Sigmoid colon (tissue), 7 donors: ENCODE measurements around the gene SLC45A2. TPM values are rescaled to one million over a fixed set of nuclear protein-coding genes. Genes with fewer than 3 reads are reported as not detected.

Experiments used
- DNase-seq: peaks from one replicate; pipeline ENCODE4 v3.0.0-alpha.2; 2019
- H3K27ac ChIP-seq, 4 donors: fragments of 200-600 bp; sonication (generic); one replicate each; pipeline ENCODE4 v1.5.1; 2016 to 2019; ENCODE audit warnings: mild to moderate bottlenecking in 1 of 4
- H3K27me3 ChIP-seq, 3 donors: fragments of 200-600 bp; sonication (generic); one replicate each; pipeline ENCODE4 v1.5.1; 2019; ENCODE audit warnings: mild to moderate bottlenecking in 1 of 3
- H3K36me3 ChIP-seq, 4 donors: fragments of 200-600 bp; sonication (generic); one replicate each; pipeline ENCODE4 v1.5.1; 2016 to 2019
- H3K4me1 ChIP-seq, 4 donors: fragments of 200-600 bp; sonication (generic); one replicate each; pipeline ENCODE4 v1.5.1; 2017 to 2019
- H3K4me3 ChIP-seq, 4 donors: fragments of 200-600 bp; sonication (generic); one replicate each; pipeline ENCODE4 v1.5.1; 2017 to 2019; ENCODE audit warnings: mild to moderate bottlenecking in 2 of 4, moderate library complexity in 1 of 4
- H3K9me3 ChIP-seq, 4 donors: fragments of 200-600 bp in 3 of 4; sonication (generic) in 3 of 4; one replicate each; pipeline versions ENCODE4 v1.5.1 to v1.6.1; 2013 to 2019
- CTCF ChIP-seq, 4 experiments: fragments of 450-650 bp in 3 of 4; fragments of 200-600 bp in 1 of 4; IDR thresholded peaks; one replicate each; pipeline ENCODE4 v1.5.1; 2016 to 2019; ENCODE audit warnings: antibody characterized with exemption in 4 of 4, mild to moderate bottlenecking in 3 of 4, moderate library complexity in 2 of 4
- EP300 ChIP-seq, 4 donors: sonication (generic); formaldehyde crosslinking; IDR thresholded peaks; one replicate each; pipeline ENCODE4 v1.6.1; 2017; ENCODE audit warnings: antibody characterized with exemption in 4 of 4
- POLR2A ChIP-seq, 2 donors: fragments of 450-650 bp; IDR thresholded peaks; one replicate each; pipeline ENCODE4 v1.6.1; 2016; ENCODE audit warnings: antibody characterized with exemption in 2 of 2, mild to moderate bottlenecking in 2 of 2, moderate library complexity in 2 of 2
- POLR2AphosphoS5 ChIP-seq, 4 donors: sonication (generic); formaldehyde crosslinking; IDR thresholded peaks; one replicate each; pipeline ENCODE4 v1.6.1; 2017; ENCODE audit warnings: antibody characterized with exemption in 4 of 4
- WGBS, 2 donors: extraction: QIAGEN DNeasy Blood & Tissue Kit; methylation state at CpG; one replicate each; pipeline ENCODE4 v1.1.7; 2013; 5-methylcytosine and 5-hydroxymethylcytosine counted together
- intact Hi-C: fragments of 100-400 bp; cut with DNase I; formaldehyde crosslinking; loops from one replicate; pipeline ENCODE4 v1.15.1; 2023
- polyA plus RNA-seq, 3 donors: library from polyadenylated mRNA; stranded (reverse); fragments of 200-250 nt; gene quantifications; one replicate each; pipeline ENCODE4 v1.2.3, GENCODE V29; 2013
- total RNA-seq, 4 donors: library from RNA; depleted of rRNA; stranded (reverse); fragments of >200 nt; gene quantifications; one replicate each; pipeline ENCODE4 v1.1.0, GENCODE V29; 2016
- donor health status: healthy with polysubstance abuse.
- donor health status: Bipolar disorder and iron deficiency.
- donor health status: healthy.

The SLC45A2 gene
- total and polyA plus RNA-seq, 7 donors: 0.03 to 0.27 TPM; not detected in 5

- no peaks in the 10 kb centered on the region for H3K36me3 ChIP-seq
- H3K27me3 ChIP-seq: peaks cover 0 to 11% (median 5%) of the 10 kb centered on the region in 3 donors
- intact Hi-C loops: loop anchor here (10.0 kb wide), 1 partner anchor 276 kb away; no protein-coding TSS in a partner anchor
- 76 to 86% methylated on average over 5 of the region's 5 CpGs for WGBS, 2 donors
- H3K4me3 ChIP-seq: no peak overlapping the region
- DNase-seq: no peak
- H3K27ac ChIP-seq: no peak overlapping the region
- H3K9me3 ChIP-seq: no peaks in the 10 kb centered on the region
- TF ChIP-seq EP300 (IDR thresholded peaks at IDR 0.05): no peak
- TF ChIP-seq POLR2A (IDR thresholded peaks at IDR 0.05): no peak
- TF ChIP-seq POLR2AphosphoS5 (IDR thresholded peaks at IDR 0.05): no peak
- peaks cover 0 to 6% (median 5%) of the 10 kb centered on the region in 4 donors for H3K4me1 ChIP-seq
These were observed 53.4 kb downstream of the SLC45A2 start for GRCh38 chr5:33931136-33931535.

DNA sequence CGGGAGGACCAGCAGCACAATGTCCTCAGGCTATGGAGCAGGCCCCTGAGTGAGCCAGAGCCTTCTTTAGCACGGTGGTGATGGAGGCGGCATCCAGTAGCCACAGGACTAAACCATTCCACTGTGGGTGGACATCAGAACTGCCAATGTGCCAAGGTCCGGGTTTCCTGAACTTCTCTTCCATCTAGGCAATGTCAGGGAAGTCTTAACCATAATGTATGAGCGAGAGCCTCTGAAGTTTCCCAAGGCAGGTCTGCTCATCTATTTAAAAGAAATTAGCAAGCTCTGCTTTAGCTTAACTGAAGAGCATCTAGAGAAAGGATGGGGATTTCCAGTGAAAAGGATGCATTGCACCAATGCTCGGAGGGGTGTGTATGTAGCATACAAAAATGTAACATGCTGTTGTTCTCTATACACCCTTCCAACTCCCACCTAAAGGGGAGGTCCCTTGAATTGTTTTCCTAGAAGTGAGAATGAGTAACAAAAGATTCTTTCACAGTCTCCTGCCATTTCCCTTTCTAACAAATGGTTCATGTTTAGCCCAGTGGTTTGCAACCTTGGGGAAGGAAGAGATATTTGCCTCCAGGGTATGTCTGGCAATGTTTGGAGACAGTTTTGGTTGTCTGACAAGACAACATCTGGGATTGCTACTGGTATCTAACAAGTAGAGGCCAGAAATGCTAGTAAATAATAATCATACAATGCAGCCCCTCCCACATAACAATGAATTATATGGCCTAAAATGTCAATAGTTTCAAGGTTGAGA lies 54.4 kb downstream of the SLC45A2 start:
- H3K4me3 ChIP-seq: no peak overlapping the region
- no peaks in the 10 kb centered on the region for H3K4me1 ChIP-seq
- DNase-seq: no peak
- no peak for TF ChIP-seq POLR2A (IDR thresholded peaks at IDR 0.05)
- no peak for TF ChIP-seq POLR2AphosphoS5 (IDR thresholded peaks at IDR 0.05)
- TF ChIP-seq CTCF (IDR thresholded peaks at IDR 0.05): no peak
- TF ChIP-seq EP300 (IDR thresholded peaks at IDR 0.05): no peak
- H3K27me3 ChIP-seq: peaks cover 0 to under 1% (median 0%) of the 10 kb centered on the region in 3 donors
- intact Hi-C loops: loop anchor here (10.0 kb wide), 1 partner anchor 275 kb away; no protein-coding TSS in a partner anchor
- H3K36me3 ChIP-seq: no peaks in the 10 kb centered on the region
- H3K9me3 ChIP-seq: no peaks in the 10 kb centered on the region
- no peak overlapping the region for H3K27ac ChIP-seq
- WGBS, 2 donors: 90% methylated on average over 6 of the region's 6 CpGs

DNA sequence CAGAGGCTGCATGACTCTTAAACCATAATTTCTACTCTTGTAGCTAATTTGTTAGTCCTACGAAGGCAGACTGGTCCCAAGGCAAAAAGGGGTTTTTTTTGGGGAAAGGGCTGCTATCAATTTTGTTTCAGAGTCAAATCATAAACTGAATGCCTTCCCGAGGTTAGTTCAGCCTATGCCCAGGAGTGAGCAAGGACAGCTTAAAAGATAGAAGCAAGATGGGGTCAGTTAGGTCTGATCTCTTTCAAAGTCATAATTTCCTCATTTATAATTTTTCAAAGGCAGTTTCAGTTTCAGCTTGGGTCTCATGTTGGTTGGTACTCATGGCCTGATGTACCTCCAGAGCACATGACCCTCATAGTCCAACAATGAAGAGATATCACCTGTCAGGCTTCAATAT lies 56.2 kb downstream of the SLC45A2 start:
- H3K27me3 ChIP-seq: no peaks in the 10 kb centered on the region
- intact Hi-C loops: no loop called here
- no peaks in the 10 kb centered on the region for H3K36me3 ChIP-seq
- no peak overlapping the region for H3K27ac ChIP-seq
- no peaks in the 10 kb centered on the region for H3K4me1 ChIP-seq
- TF ChIP-seq POLR2AphosphoS5 (IDR thresholded peaks at IDR 0.05): no peak
- 81 to 87% methylated on average over 2 of the region's 2 CpGs for WGBS, 2 donors
- no peaks in the 10 kb centered on the region for H3K9me3 ChIP-seq
- no peak for DNase-seq
- H3K4me3 ChIP-seq: no peak overlapping the region

GRCh38 chr5:33927685-33928084 lies 56.8 kb downstream of the SLC45A2 start:
- TF ChIP-seq POLR2AphosphoS5 (IDR thresholded peaks at IDR 0.05): no peak
- TF ChIP-seq POLR2A (IDR thresholded peaks at IDR 0.05): no peak
- TF ChIP-seq CTCF (IDR thresholded peaks at IDR 0.05): no peak
- no peak for TF ChIP-seq EP300 (IDR thresholded peaks at IDR 0.05)
- intact Hi-C loops: no loop called here

DNA sequence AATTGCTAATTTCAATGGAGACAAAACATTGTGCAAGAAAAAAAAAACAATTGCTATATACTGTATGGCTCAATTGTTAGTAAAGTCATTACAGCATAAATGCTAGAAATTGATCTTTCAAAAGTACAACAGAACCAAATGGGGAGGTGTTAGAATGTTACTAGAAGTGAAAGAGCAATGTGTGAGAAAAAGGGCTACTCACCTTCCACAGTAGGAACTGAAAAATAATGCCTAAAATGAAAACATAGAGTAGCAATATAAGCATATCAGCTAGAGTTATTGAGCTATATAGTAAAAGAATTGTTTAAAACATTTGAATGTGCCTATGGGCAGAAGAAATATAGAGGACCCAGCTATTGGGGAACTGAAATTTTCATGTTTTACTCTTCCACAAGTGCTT lies 59.2 kb downstream of the SLC45A2 start:
- TF ChIP-seq EP300 (IDR thresholded peaks at IDR 0.05): no peak
- no peak for TF ChIP-seq POLR2AphosphoS5 (IDR thresholded peaks at IDR 0.05)
- no peak for TF ChIP-seq CTCF (IDR thresholded peaks at IDR 0.05)
- TF ChIP-seq POLR2A (IDR thresholded peaks at IDR 0.05): no peak
- DNase-seq: no peak
- H3K27ac ChIP-seq: no peak overlapping the region
- intact Hi-C loops: no loop called here
- H3K4me1 ChIP-seq: no peaks in the 10 kb centered on the region
- H3K36me3 ChIP-seq: no peaks in the 10 kb centered on the region
- H3K27me3 ChIP-seq: no peaks in the 10 kb centered on the region
- no peaks in the 10 kb centered on the region for H3K9me3 ChIP-seq
- no peak overlapping the region for H3K4me3 ChIP-seq

More at GRCh38 chr5:33927685-33928084, 56.8 kb downstream of the SLC45A2 start:
- Histone ChIP-seq H3K4me1 (no peaks in the 10 kb centered on the region), H3K27ac (no peak overlapping the region), H3K27me3 (no peaks in the 10 kb centered on the region), H3K9me3 (no peaks in the 10 kb centered on the region), H3K36me3 (no peaks in the 10 kb centered on the region), H3K4me3 (no peak overlapping the region)
- WGBS, 2 donors: 69 to 77% methylated on average over 4 of the region's 4 CpGs
- DNase-seq: no peak
